HEK293 (cell line): ENCODE measurements around the gene SCN8A.

Experiments
- BCL11A ChIP-seq: fragments of 450-650 bp; formaldehyde crosslinking; IDR thresholded peaks from 2 replicates; pipeline ENCODE4 v1.5.1; 2016; ENCODE audit warnings: low read depth, missing biosample characterization, missing genetic modification characterization
- CTCF ChIP-seq: fragments of 450-650 bp; formaldehyde crosslinking; IDR thresholded peaks from 2 replicates; pipeline ENCODE4 v1.5.1; 2016; ENCODE audit warnings: missing biosample characterization, missing genetic modification characterization
- INSM2 ChIP-seq: fragments of 450-650 bp; formaldehyde crosslinking; IDR thresholded peaks from 2 replicates; pipeline ENCODE4 v1.5.1; 2016; ENCODE audit warnings: missing biosample characterization, missing genetic modification characterization
- KLF1 ChIP-seq: fragments of 450-650 bp; formaldehyde crosslinking; IDR thresholded peaks from 2 replicates; pipeline ENCODE4 v1.5.1; 2016; ENCODE audit warnings: missing biosample characterization, missing genetic modification characterization
- MYNN ChIP-seq: fragments of 450-650 bp; formaldehyde crosslinking; IDR thresholded peaks from 2 replicates; pipeline ENCODE4 v1.5.1; 2016; ENCODE audit warnings: missing biosample characterization, missing genetic modification characterization, borderline replicate concordance
- REPIN1 ChIP-seq: fragments of 450-650 bp; formaldehyde crosslinking; IDR thresholded peaks from 2 replicates; pipeline ENCODE4 v1.5.1; 2017; ENCODE audit warnings: missing biosample characterization, missing genetic modification characterization, low read depth
- TSHZ1 ChIP-seq: fragments of 450-650 bp; formaldehyde crosslinking; IDR thresholded peaks from 2 replicates; pipeline ENCODE4 v1.5.1; 2016; ENCODE audit warnings: missing biosample characterization, missing genetic modification characterization, borderline replicate concordance
- ZBTB21 ChIP-seq: fragments of 450-650 bp; formaldehyde crosslinking; IDR thresholded peaks from 2 replicates; pipeline ENCODE4 v1.5.1; 2017; ENCODE audit warnings: missing biosample characterization, missing genetic modification characterization
- ZNF121 ChIP-seq: fragments of 450-650 bp; formaldehyde crosslinking; IDR thresholded peaks from 2 replicates; pipeline ENCODE4 v1.5.1; 2016; ENCODE audit warnings: missing biosample characterization, missing genetic modification characterization
- ZNF24 ChIP-seq: fragments of 450-650 bp; formaldehyde crosslinking; IDR thresholded peaks from 2 replicates; pipeline ENCODE4 v1.5.1; 2016; ENCODE audit warnings: missing biosample characterization, missing genetic modification characterization
- ZNF433 ChIP-seq: fragments of 450-650 bp; formaldehyde crosslinking; IDR thresholded peaks from 2 replicates; pipeline ENCODE4 v1.5.1; 2016; ENCODE audit warnings: missing biosample characterization, missing genetic modification characterization, low read depth
- ZNF707 ChIP-seq: fragments of 450-650 bp; formaldehyde crosslinking; IDR thresholded peaks from 2 replicates; pipeline ENCODE4 v1.5.1; 2016; ENCODE audit warnings: missing biosample characterization, missing genetic modification characterization
- TF ChIP-seq, protein P1 (sequence below): fragments of 450-650 bp; formaldehyde crosslinking; IDR thresholded peaks from 2 replicates; pipeline ENCODE4 v1.5.1; 2016; ENCODE audit warnings: missing biosample characterization, missing genetic modification characterization
- TF ChIP-seq, protein P2 (sequence below): fragments of 450-650 bp; formaldehyde crosslinking; IDR thresholded peaks from 2 replicates; pipeline ENCODE4 v1.5.1; 2017; ENCODE audit warnings: missing biosample characterization, missing genetic modification characterization

DNA sequence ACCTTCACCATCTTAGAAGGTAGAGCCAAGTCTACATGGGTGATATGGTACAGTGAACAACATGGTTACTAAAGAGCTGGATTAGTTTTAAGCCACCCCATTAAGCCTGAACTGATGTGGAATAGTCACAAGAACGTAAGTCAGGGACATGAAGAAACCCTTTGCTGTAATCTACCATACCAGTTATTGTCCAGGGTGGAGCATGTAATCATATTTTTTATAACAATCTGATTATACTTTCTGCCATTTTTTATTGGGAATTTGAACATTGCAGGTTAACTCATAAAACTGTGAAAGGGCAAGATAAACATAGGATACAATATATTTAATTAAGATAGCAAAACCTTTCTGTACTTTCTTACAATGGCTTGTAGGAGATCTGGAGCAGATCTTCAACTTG is 153.9 kb downstream of the SCN8A start:
- TF ChIP-seq CTCF (no peak), ZNF707 (tag by site-specific recombination) (no peak), ZNF24 (tag by site-specific recombination) (no peak), KLF1 (tag by site-specific recombination) (no peak), ZNF121 (tag by site-specific recombination) (no peak), REPIN1 (tag by site-specific recombination) (no peak), INSM2 (tag by site-specific recombination) (no peak), ZBTB21 (tag by site-specific recombination) (no peak), TSHZ1 (tag by site-specific recombination) (no peak), ZNF433 (no peak), BCL11A (tag by site-specific recombination) (no peak), MYNN (tag by site-specific recombination) (no peak)
- TF ChIP-seq, protein P1, sequence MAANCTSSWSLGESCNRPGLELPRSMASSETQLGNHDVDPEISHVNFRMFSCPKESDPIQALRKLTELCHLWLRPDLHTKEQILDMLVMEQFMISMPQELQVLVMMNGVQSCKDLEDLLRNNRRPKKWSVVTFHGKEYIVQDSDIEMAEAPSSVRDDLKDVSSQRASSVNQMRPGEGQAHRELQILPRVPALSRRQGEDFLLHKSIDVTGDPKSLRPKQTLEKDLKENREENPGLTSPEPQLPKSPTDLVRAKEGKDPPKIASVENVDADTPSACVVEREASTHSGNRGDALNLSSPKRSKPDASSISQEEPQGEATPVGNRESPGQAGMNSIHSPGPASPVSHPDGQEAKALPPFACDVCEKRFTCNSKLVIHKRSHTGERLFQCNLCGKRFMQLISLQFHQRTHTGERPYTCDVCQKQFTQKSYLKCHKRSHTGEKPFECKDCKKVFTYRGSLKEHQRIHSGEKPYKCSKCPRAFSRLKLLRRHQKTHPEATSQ = no peak
- TF ChIP-seq, protein P2, sequence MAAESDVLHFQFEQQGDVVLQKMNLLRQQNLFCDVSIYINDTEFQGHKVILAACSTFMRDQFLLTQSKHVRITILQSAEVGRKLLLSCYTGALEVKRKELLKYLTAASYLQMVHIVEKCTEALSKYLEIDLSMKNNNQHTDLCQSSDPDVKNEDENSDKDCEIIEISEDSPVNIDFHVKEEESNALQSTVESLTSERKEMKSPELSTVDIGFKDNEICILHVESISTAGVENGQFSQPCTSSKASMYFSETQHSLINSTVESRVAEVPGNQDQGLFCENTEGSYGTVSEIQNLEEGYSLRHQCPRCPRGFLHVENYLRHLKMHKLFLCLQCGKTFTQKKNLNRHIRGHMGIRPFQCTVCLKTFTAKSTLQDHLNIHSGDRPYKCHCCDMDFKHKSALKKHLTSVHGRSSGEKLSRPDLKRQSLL (tag by site-specific recombination) = no peak
